Heart left ventricle (tissue), 16 donors: ENCODE measurements around the gene BRAP. TPM values are rescaled to one million over a fixed set of nuclear protein-coding genes. Genes with fewer than 3 reads are reported as not detected.
A peak's percentile ranks its signal among the peaks of the same experiment; 100 is the strongest.

ENCODE experiments used
- ATAC-seq, 4 donors: fragments of 200-7000 bp; cut with Tn5 transposase; one replicate each; pipeline ENCODE4 v1.9.1; 2020 to 2022; ENCODE audit warnings: moderate library complexity in 4 of 4, mild to moderate bottlenecking in 3 of 4, moderate number of reproducible peaks in 1 of 4
- DNase-seq, 5 donors: peaks; one replicate each; pipeline ENCODE4 v3.0.0-alpha.2; 2020
- H3K27ac ChIP-seq, 12 donors: fragments of 200-600 bp; sonication (generic) in 4 of 12; one replicate each; pipeline versions ENCODE4 v1.5.0 to v1.8.0; 2016 to 2022; ENCODE audit warnings: mild to moderate bottlenecking in 2 of 12
- H3K27me3 ChIP-seq, 9 donors: fragments of 200-600 bp; sonication (generic) in 2 of 9; one replicate each; pipeline versions ENCODE4 v1.5.1 to v1.8.0; 2016 to 2022; ENCODE audit warnings: mild to moderate bottlenecking in 3 of 9
- H3K36me3 ChIP-seq, 9 donors: fragments of 200-600 bp; sonication (generic) in 2 of 9; one replicate each; pipeline versions ENCODE4 v1.5.0 to v1.8.0; 2018 to 2022; ENCODE audit warnings: mild to moderate bottlenecking in 2 of 9
- H3K4me1 ChIP-seq, 12 donors: fragments of 200-600 bp; sonication (generic) in 4 of 12; one replicate each; pipeline versions ENCODE4 v1.5.0 to v1.8.0; 2016 to 2022; ENCODE audit warnings: mild to moderate bottlenecking in 3 of 12
- H3K4me3 ChIP-seq, 12 donors: fragments of 200-600 bp; sonication (generic) in 4 of 12; one replicate each; pipeline versions ENCODE4 v1.5.0 to v1.8.0; 2017 to 2022; ENCODE audit warnings: mild to moderate bottlenecking in 9 of 12, moderate library complexity in 4 of 12
- H3K9me3 ChIP-seq, 12 donors: fragments of 200-600 bp; sonication (generic) in 4 of 12; one replicate each; pipeline versions ENCODE4 v1.5.0 to v1.8.0; 2016 to 2022; ENCODE audit warnings: mild to moderate bottlenecking in 1 of 12
- POLR2A ChIP-seq, 2 donors: fragments of 450-650 bp; IDR thresholded peaks; one replicate each; pipeline ENCODE4 v1.6.1; 2017; ENCODE audit warnings: antibody characterized with exemption in 2 of 2, mild to moderate bottlenecking in 2 of 2, moderate library complexity in 2 of 2
- WGBS, 4 donors: extraction: QIAGEN DNeasy Blood & Tissue Kit in 2 of 4; methylation state at CpG; one replicate each; pipeline versions ENCODE4 v1.1.5 to v1.1.7; 2013 to 2018; 5-methylcytosine and 5-hydroxymethylcytosine counted together
- intact Hi-C, 10 donors: fragments of 100-400 bp; cut with DNase I; formaldehyde crosslinking; loops; one replicate each; pipeline versions ENCODE4 v1.11.1 to v1.14.2; 2022
- polyA plus RNA-seq, 2 donors: library from polyadenylated mRNA; stranded (reverse); fragments of 200-250 nt; gene quantifications; one replicate each; pipeline ENCODE4 v1.2.3, GENCODE V29; 2013
- total RNA-seq, 9 donors: library from RNA; depleted of rRNA in 2 of 9; stranded (reverse); fragments of >200 nt in 2 of 9; fragmentation: NEBNext Ultra II Directional in 3 of 9; extraction: Animal tissue kit (Norgen Biotek cat#: 25700) in 3 of 9; gene quantifications; one replicate each; pipeline versions ENCODE4 v1.1.0 to v1.2.4, GENCODE V29; 2016 to 2023
- TF ChIP-seq, protein P1 (sequence below), 12 donors: fragments of 200-600 bp; sonication (generic) in 4 of 12; IDR thresholded peaks; one replicate each; pipeline versions ENCODE4 v1.5.0 to v1.8.0; 2018 to 2022; ENCODE audit warnings: antibody characterized with exemption in 12 of 12, mild to moderate bottlenecking in 5 of 12
- donor health status: ischemic (EF 13 %, LVEDD 7.1; RV severe dilation, severe dysfunction).
- donor health status: healthy with polysubstance abuse.
- donor health status: DM: no; HTN: yes; CAD: no.
- donor health status: DM: no; HTN: no; CAD: no.
- donor health status: ischemic (EF 25% LVEDD 6.9; RV normal size, moderate dysfunction).
- donor health status: ischemic (EF 25% LVEDD 5.7; RV mildly dilated, moderate dysfunction).
- donor health status: healthy.
- donor health status: DM: yes; HTN: yes; CAD: no.
- donor health status: ischemic (EF 35%, LVEDD 5.7; RV mildly dilated, moderate dysfunction).
- donor health status: nonischemic (EF 11% LVEDD 7.7; RV severe dilation, severe dysfunction).
- donor health status: DM: yes; HTN: yes; CAD: no.
- donor health status: PGD.
- donor health status: ischemic (EF 29% LVEDD 5.4; RV normal size, mild dysfunction).
- donor health status: nonischemic (EF 23%, LVEDD 6.1; RV moderate dilation, normal function).

BRAP gene
- total and polyA plus RNA-seq, 11 donors: 6.7 to 19.7 (median 13.1) TPM

DNA sequence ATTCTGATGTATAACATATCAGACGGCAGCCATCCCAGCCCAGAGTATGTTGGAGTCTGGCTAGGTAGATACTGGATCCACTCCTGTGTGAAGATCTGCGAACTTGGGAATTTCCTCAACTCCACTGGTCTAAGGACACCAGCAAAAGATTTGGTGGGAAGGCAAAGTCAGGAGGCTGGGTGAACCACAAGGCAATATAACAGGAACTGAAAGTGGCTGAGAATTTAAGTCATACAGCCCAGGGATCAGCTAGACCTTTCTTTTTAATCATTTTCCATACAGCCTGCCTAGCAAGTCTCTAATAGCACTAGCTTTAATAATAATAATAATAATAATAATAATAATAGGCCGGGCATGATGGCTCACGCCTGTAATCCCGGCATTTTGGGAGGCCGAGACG, 34.8 kb downstream of the BRAP start:
- Histone ChIP-seq H3K4me1 (no peaks in the 10 kb centered on the region), H3K36me3 (peaks cover 3 to 100% (median 99%) of the 10 kb centered on the region in 9 donors), H3K27me3 (no peaks in the 10 kb centered on the region), H3K4me3 (no peak overlapping the region), H3K9me3 (no peaks in the 10 kb centered on the region), H3K27ac (no peak overlapping the region)
- peak in 1 of 4 donors; percentile 13 for ATAC-seq
- 93 to 98% (median 96%) methylated on average over 7 of the region's 7 CpGs for whole genome bisulfite sequencing, 4 donors
- no peak for TF ChIP-seq POLR2A (IDR thresholded peaks at IDR 0.05)
- TF ChIP-seq, protein P1, sequence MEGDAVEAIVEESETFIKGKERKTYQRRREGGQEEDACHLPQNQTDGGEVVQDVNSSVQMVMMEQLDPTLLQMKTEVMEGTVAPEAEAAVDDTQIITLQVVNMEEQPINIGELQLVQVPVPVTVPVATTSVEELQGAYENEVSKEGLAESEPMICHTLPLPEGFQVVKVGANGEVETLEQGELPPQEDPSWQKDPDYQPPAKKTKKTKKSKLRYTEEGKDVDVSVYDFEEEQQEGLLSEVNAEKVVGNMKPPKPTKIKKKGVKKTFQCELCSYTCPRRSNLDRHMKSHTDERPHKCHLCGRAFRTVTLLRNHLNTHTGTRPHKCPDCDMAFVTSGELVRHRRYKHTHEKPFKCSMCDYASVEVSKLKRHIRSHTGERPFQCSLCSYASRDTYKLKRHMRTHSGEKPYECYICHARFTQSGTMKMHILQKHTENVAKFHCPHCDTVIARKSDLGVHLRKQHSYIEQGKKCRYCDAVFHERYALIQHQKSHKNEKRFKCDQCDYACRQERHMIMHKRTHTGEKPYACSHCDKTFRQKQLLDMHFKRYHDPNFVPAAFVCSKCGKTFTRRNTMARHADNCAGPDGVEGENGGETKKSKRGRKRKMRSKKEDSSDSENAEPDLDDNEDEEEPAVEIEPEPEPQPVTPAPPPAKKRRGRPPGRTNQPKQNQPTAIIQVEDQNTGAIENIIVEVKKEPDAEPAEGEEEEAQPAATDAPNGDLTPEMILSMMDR (IDR thresholded peaks at IDR 0.05): no peak
- DNase-seq: no peak
- intact Hi-C loops: loop anchor here in 1 of 10 donors (10.0 kb wide), 1 partner anchor 106 kb away; no protein-coding TSS in a partner anchor

DNA sequence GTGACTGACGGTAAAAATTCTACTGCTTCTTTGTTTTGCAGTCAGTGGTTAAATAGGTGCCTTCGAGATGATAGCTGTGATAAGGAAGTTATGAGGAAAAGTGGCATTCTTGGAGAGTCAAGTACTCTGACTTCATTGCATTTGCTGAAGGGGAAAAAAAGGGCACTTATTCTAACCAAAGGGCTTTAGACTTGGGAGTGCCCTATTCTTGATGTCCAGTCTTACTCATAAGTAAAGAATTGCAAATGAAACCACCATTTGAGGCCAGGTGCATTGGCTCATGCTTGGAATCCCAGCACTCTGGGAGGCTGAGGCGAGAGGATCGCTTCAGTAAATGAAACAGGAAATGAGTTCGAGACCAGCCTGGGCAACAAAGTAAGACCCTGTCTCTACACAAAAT, 40.3 kb downstream of the BRAP start:
- intact Hi-C loops: no loop called here
- peaks cover 0 to 96% (median 86%) of the 10 kb centered on the region in 9 donors for H3K36me3 ChIP-seq
- no peak overlapping the region for H3K4me3 ChIP-seq
- no peak for ATAC-seq
- peaks cover 0 to 17% (median 7%) of the 10 kb centered on the region in 12 donors for H3K4me1 ChIP-seq
- H3K9me3 ChIP-seq: no peaks in the 10 kb centered on the region
- TF ChIP-seq POLR2A (IDR thresholded peaks at IDR 0.05): no peak
- TF ChIP-seq, protein P1 (IDR thresholded peaks at IDR 0.05): no peak
- H3K27me3 ChIP-seq: no peaks in the 10 kb centered on the region
- WGBS, 4 donors: 93 to 97% (median 96%) methylated on average over 5 of the region's 5 CpGs
- H3K27ac ChIP-seq: no peak overlapping the region
- no peak for DNase-seq

DNA sequence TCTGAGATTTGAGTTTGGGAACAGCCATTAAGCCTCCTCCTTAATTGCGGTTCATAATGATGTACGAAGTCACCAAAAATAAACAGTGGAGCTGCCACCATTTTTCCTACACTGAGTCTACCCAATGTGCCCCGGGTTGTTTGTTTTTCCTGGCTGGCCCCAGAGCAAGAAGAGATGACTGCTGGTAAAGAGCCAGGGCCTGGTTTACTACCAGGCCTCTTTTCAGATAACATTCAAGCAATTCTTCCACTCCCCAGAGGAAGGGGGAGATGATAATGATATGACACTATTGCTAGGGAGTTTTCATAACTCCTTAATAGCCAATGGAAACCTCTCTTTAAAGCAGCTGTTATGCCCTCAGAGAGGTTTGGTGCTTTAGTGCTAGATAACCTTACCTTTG, 42.3 kb downstream of the BRAP start:
- WGBS, 4 donors: 41 to 57% (median 43%) methylated on average over 3 of the region's 3 CpGs
- H3K36me3 ChIP-seq: peaks cover 0 to 76% (median 70%) of the 10 kb centered on the region in 9 donors
- peak; percentile 48 to 86 (median 84) for ATAC-seq
- H3K27ac ChIP-seq: peak overlapping the region in 11 of 12 donors; percentile 7 to 75 (median 43)
- H3K4me1 ChIP-seq: peaks cover 0 to 19% (median 7%) of the 10 kb centered on the region in 12 donors
- no peak overlapping the region for H3K4me3 ChIP-seq
- intact Hi-C loops: no loop called here
- DNase-seq: peak in 2 of 5 donors; percentile 24 to 46
- H3K27me3 ChIP-seq: no peaks in the 10 kb centered on the region
- no peaks in the 10 kb centered on the region for H3K9me3 ChIP-seq
- TF ChIP-seq, protein P1 (IDR thresholded peaks at IDR 0.05): no peak
- no peak for TF ChIP-seq POLR2A (IDR thresholded peaks at IDR 0.05)

DNA sequence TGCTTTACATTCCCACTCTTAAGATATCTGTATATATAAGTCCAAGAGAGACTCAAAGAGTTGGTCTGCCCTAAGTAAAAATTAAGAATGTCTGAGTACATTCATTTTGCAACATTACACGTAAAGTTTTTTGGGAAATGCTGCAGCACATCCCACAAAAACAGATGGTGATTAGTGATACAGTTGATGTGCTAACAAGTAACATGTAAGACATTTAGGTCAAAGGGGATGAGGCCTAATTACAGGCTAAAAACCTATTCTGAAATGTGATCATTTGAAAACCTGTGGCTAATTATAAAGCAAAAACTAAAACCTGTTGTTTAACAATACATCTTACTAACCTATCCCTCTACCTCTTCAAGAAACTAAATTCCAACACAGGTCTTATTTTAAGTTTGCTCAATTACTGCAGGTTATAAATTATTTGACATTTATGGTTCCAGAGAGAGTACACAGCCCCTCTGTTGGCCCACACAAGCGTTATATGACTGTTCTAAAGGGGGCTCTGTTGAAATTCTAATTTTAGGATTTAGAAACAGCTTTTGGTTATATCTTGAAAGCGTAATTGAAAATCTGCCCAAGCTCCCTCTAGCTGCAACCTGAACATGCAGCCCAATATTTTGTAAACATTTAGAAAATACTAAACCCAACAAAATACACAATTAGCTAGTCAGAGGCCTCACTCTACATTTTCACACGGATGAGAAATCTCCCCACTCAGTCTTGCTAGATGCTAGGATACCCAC, 42.9 kb downstream of the BRAP start:
- Histone ChIP-seq H3K4me1 (peaks cover 0 to 19% (median 7%) of the 10 kb centered on the region in 12 donors), H3K27me3 (no peaks in the 10 kb centered on the region), H3K9me3 (no peaks in the 10 kb centered on the region), H3K4me3 (no peak overlapping the region), H3K27ac (peak overlapping the region in 11 of 12 donors; percentile 7 to 75 (median 43)), H3K36me3 (peaks cover 0 to 70% (median 65%) of the 10 kb centered on the region in 9 donors)
- intact Hi-C loops: no loop called here
- no peak for TF ChIP-seq POLR2A (IDR thresholded peaks at IDR 0.05)
- TF ChIP-seq, protein P1 (IDR thresholded peaks at IDR 0.05): peak in 3 of 12 donors; percentile 4 to 24 (median 12)
- 65 to 75% (median 73%) methylated on average over 4 of the region's 4 CpGs for WGBS, 4 donors
- DNase-seq: no peak
- ATAC-seq: no peak
